H1 (cell line): ENCODE results near the gene POLA2. TPM values are rescaled to one million over a fixed set of nuclear protein-coding genes. Genes with fewer than 3 reads are reported as not detected.

Experiments
- CTCF ChIA-PET: fragments of 300-600 bp; sonication (Branson Sonifier 250); formaldehyde crosslinking; loops from one replicate; lab custom pipeline; 2021; ENCODE audit not compliant: partially characterized antibody; lab: Charles Lee
- POLR2A ChIA-PET: fragments of 300-600 bp; sonication (Branson Sonifier 250); formaldehyde crosslinking; loops from one replicate; lab custom pipeline; 2021; ENCODE audit warnings: inconsistent platforms; ENCODE audit not compliant: partially characterized antibody; lab: Charles Lee
- DNase-seq, 2 experiments: peaks; one replicate each; pipeline versions ENCODE4 v3.0.0 to v3.0.0-alpha.2; 2010 to 2022; ENCODE audit warnings: low spot score in 2 of 2, low read depth in 1 of 2, mixed read lengths in 1 of 2
- FAIRE-seq: peaks from 2 replicates; lab custom pipeline; 2011; peaks lifted over from hg19 to GRCh38; lab: Jason Lieb, UNC
- H2AFZ ChIP-seq: 2 replicates; pipeline ENCODE4 v1.8.1; 2012; ENCODE audit warnings: low read length, inconsistent platforms
- H2AK5ac ChIP-seq: 2 replicates; pipeline ENCODE4 v1.6.1; 2013; ENCODE audit warnings: low read depth, low read length
- H2BK120ac ChIP-seq: replicated peaks from 2 replicates; pipeline ENCODE3; 2013; ENCODE audit warnings: low read depth, low read length, inconsistent platforms
- H2BK12ac ChIP-seq: 2 replicates; pipeline ENCODE4 v1.6.1; 2013; ENCODE audit warnings: low read depth, low read length
- H2BK15ac ChIP-seq: 2 replicates; pipeline ENCODE4 v1.6.1; 2013; ENCODE audit warnings: low read length
- H2BK20ac ChIP-seq: 2 replicates; pipeline ENCODE4 v1.6.1; 2013; ENCODE audit warnings: low read length
- H2BK5ac ChIP-seq: 2 replicates; pipeline ENCODE4 v1.6.1; 2013; ENCODE audit warnings: low read depth, low read length
- H3K14ac ChIP-seq: 2 replicates; pipeline ENCODE4 v1.6.1; 2013; ENCODE audit warnings: inconsistent platforms; ENCODE audit not compliant: insufficient read length
- H3K18ac ChIP-seq: 2 replicates; pipeline ENCODE4 v1.6.1; 2013; ENCODE audit warnings: low read length; ENCODE audit errors: extremely low read depth
- H3K23ac ChIP-seq: 2 replicates; pipeline ENCODE4 v1.6.1; 2013; ENCODE audit warnings: inconsistent platforms; ENCODE audit not compliant: insufficient read length
- H3K23me2 ChIP-seq: 2 replicates; pipeline ENCODE4 v1.6.1; 2013; ENCODE audit warnings: low read depth, low read length
- H3K27ac ChIP-seq: 2 replicates; pipeline ENCODE4 v1.6.1; 2011; ENCODE audit warnings: low read depth, low read length, inconsistent platforms
- H3K27me3 ChIP-seq, 4 experiments: replicated peaks in 1 of 4; 1 replicate in 1 of 4; 2 replicates in 3 of 4; pipeline versions ENCODE4 v1.6.1 to v1.8.1; 2011 to 2013; ENCODE audit warnings: low read length in 3 of 4, mild to moderate bottlenecking in 3 of 4, inconsistent platforms in 2 of 4, mixed read lengths in 2 of 4, moderate library complexity in 1 of 4; ENCODE audit not compliant: control insufficient read depth in 3 of 4, insufficient read depth in 3 of 4; ENCODE audit errors: extremely low read depth in 1 of 4
- H3K36me3 ChIP-seq, 4 experiments: 2 replicates each; pipeline versions ENCODE4 v1.6.1 to v1.8.1; 2011 to 2013; ENCODE audit warnings: mild to moderate bottlenecking in 4 of 4, low read length in 3 of 4, moderate library complexity in 2 of 4, control low read depth in 1 of 4, inconsistent platforms in 1 of 4; ENCODE audit not compliant: insufficient read depth in 4 of 4, control insufficient read depth in 2 of 4
- H3K4ac ChIP-seq: replicated peaks from 2 replicates; pipeline ENCODE3; 2013; ENCODE audit warnings: low read length, low read depth, mixed read lengths, inconsistent platforms; ENCODE audit not compliant: insufficient read length
- H3K4me1 ChIP-seq, 4 experiments: replicated peaks in 1 of 4; 1 replicate in 1 of 4; 2 replicates in 3 of 4; pipeline versions ENCODE4 v1.6.1 to v1.8.1; 2011 to 2013; ENCODE audit warnings: low read length in 3 of 4, inconsistent platforms in 2 of 4, mixed read lengths in 1 of 4; ENCODE audit not compliant: insufficient read depth in 4 of 4, control insufficient read depth in 3 of 4
- H3K4me2 ChIP-seq, 2 experiments: 2 replicates each; pipeline versions ENCODE4 v1.6.1 to v1.8.1; 2011 to 2013; ENCODE audit warnings: low read depth in 2 of 2, low read length in 2 of 2, control low read depth in 1 of 2, inconsistent platforms in 1 of 2, mild to moderate bottlenecking in 1 of 2; ENCODE audit not compliant: insufficient read depth in 1 of 2
- H3K4me3 ChIP-seq, 4 experiments: fragments of 200-600, 300-600 bp in 1 of 4; sonication (generic), shearing (Covaris generic), sonication (Bioruptor Twin) in 1 of 4; 2 replicates each; pipeline versions ENCODE4 v1.5.1 to v1.8.1; 2011 to 2016; ENCODE audit warnings: low read length in 4 of 4, low read depth in 3 of 4, control low read depth in 2 of 4, inconsistent platforms in 2 of 4, mild to moderate bottlenecking in 2 of 4, mixed read lengths in 1 of 4, moderate library complexity in 1 of 4; ENCODE audit not compliant: insufficient read depth in 2 of 4; ENCODE audit errors: extremely low read depth in 1 of 4
- H3K56ac ChIP-seq: replicated peaks from 2 replicates; pipeline ENCODE3; 2013; ENCODE audit warnings: low read depth, mild to moderate bottlenecking, mixed read lengths, low read length, inconsistent platforms; ENCODE audit not compliant: insufficient read length
- H3K79me1 ChIP-seq: 2 replicates; pipeline ENCODE4 v1.6.1; 2013; ENCODE audit warnings: low read depth, low read length, control low read depth
- H3K79me2 ChIP-seq, 2 experiments: 2 replicates each; pipeline versions ENCODE4 v1.6.1 to v1.8.1; 2012 to 2013; ENCODE audit warnings: low read length in 2 of 2, mild to moderate bottlenecking in 2 of 2, inconsistent platforms in 1 of 2; ENCODE audit not compliant: insufficient read depth in 2 of 2, control insufficient read depth in 1 of 2
- H3K9ac ChIP-seq, 4 experiments: replicated peaks in 1 of 4; 1 replicate in 1 of 4; 2 replicates in 3 of 4; pipeline versions ENCODE4 v1.6.1 to v1.8.1; 2011 to 2013; ENCODE audit warnings: low read depth in 3 of 4, low read length in 3 of 4, control low read depth in 2 of 4, mild to moderate bottlenecking in 2 of 4, moderate library complexity in 2 of 4, inconsistent platforms in 1 of 4; ENCODE audit errors: extremely low read depth in 1 of 4
- H3K9me3 ChIP-seq, 2 experiments: 2 replicates each; pipeline versions ENCODE4 v1.6.1 to v1.8.1; 2012 to 2013; ENCODE audit warnings: mild to moderate bottlenecking in 2 of 2, moderate library complexity in 2 of 2, control low read depth in 1 of 2, inconsistent platforms in 1 of 2, low read depth in 1 of 2, low read length in 1 of 2, mixed read lengths in 1 of 2; ENCODE audit not compliant: insufficient read depth in 2 of 2
- H4K20me1 ChIP-seq, 2 experiments: replicated peaks in 1 of 2; 2 replicates each; pipeline versions ENCODE3 to v1.8.1; 2011 to 2013; ENCODE audit warnings: inconsistent platforms in 2 of 2, low read length in 2 of 2, mild to moderate bottlenecking in 1 of 2; ENCODE audit not compliant: insufficient read depth in 2 of 2, control insufficient read depth in 1 of 2
- H4K5ac ChIP-seq: 2 replicates; pipeline ENCODE4 v1.6.1; 2013; ENCODE audit warnings: low read length, low read depth, mixed read lengths, inconsistent platforms; ENCODE audit not compliant: insufficient read length
- H4K8ac ChIP-seq: 2 replicates; pipeline ENCODE4 v1.8.0; 2013; ENCODE audit warnings: mild to moderate bottlenecking, moderate library complexity, low read length, inconsistent platforms; ENCODE audit not compliant: insufficient read depth; ENCODE audit errors: extremely low read depth
- H4K91ac ChIP-seq: replicated peaks from 2 replicates; pipeline ENCODE3; 2013; ENCODE audit warnings: low read length, mixed read lengths, inconsistent platforms; ENCODE audit not compliant: insufficient read length
- CHD1 ChIP-seq: IDR thresholded peaks from 2 replicates; pipeline ENCODE4 v1.6.1; 2012; ENCODE audit warnings: low read depth, low read length, improper control_type of control experiment
- EGR1 ChIP-seq: IDR thresholded peaks from 2 replicates; pipeline ENCODE4 v1.6.1; 2011; ENCODE audit warnings: low read depth, low read length, borderline replicate concordance
- GTF2F1 ChIP-seq: IDR thresholded peaks from 2 replicates; pipeline ENCODE4 v1.6.1; 2012; ENCODE audit warnings: low read depth, low read length, improper control_type of control experiment, borderline replicate concordance
- HDAC2 ChIP-seq, 2 experiments: fragments of 300-600 bp in 1 of 2; sonication (generic) in 1 of 2; IDR thresholded peaks; 2 replicates each; pipeline ENCODE4 v1.6.1; 2011 to 2012; ENCODE audit warnings: low read depth in 2 of 2, low read length in 2 of 2, mild to moderate bottlenecking in 2 of 2, moderate library complexity in 2 of 2, borderline replicate concordance in 1 of 2, inconsistent platforms in 1 of 2
- KDM5A ChIP-seq: fragments of 200-600 bp; IDR thresholded peaks from 2 replicates; pipeline ENCODE4 v1.7.1; 2012; ENCODE audit warnings: mild to moderate bottlenecking, low read length, inconsistent platforms, mixed read lengths
- NANOG ChIP-seq: IDR thresholded peaks from 2 replicates; pipeline ENCODE4 v1.6.1; 2011; ENCODE audit warnings: low read length, low read depth, mild to moderate bottlenecking, inconsistent platforms; ENCODE audit not compliant: insufficient read depth, poor library complexity, severe bottlenecking
- POU5F1 ChIP-seq: IDR thresholded peaks from 2 replicates; pipeline ENCODE4 v1.6.1; 2011; ENCODE audit warnings: low read depth, mild to moderate bottlenecking, low read length, moderate library complexity
- RFX5 ChIP-seq: IDR thresholded peaks from 2 replicates; pipeline ENCODE4 v1.6.1; 2011; ENCODE audit warnings: low read depth, low read length, improper control_type of control experiment, borderline replicate concordance
- SAP30 ChIP-seq: fragments of 300-600 bp; sonication (generic); IDR thresholded peaks from 2 replicates; pipeline ENCODE4 v1.7.1; 2012; ENCODE audit warnings: low read length, moderate library complexity, mild to moderate bottlenecking, inconsistent platforms; ENCODE audit not compliant: insufficient read depth, insufficient replicate concordance
- SIX5 ChIP-seq: IDR thresholded peaks from 2 replicates; pipeline ENCODE4 v1.6.1; 2011; ENCODE audit warnings: mild to moderate bottlenecking, low read depth, low read length
- TAF1 ChIP-seq: IDR thresholded peaks from 2 replicates; pipeline ENCODE4 v1.6.1; 2011; ENCODE audit warnings: mild to moderate bottlenecking, low read depth, low read length
- TBP ChIP-seq: IDR thresholded peaks from 2 replicates; pipeline ENCODE4 v1.6.1; 2011; ENCODE audit warnings: low read depth, low read length, improper control_type of control experiment
- WGBS, 2 experiments: shearing (Covaris generic) in 1 of 2; methylation state at CpG; one replicate each; pipeline versions ENCODE4 v1.1.6 to v1.1.7; 2013 to 2015; ENCODE audit warnings: low lambda C conversion rate in 2 of 2, mixed read lengths in 2 of 2, inconsistent platforms in 1 of 2, low coverage in 1 of 2, missing lambda C conversion rate in 1 of 2; ENCODE audit not compliant: insufficient replicate concordance in 2 of 2, insufficient coverage in 1 of 2, insufficient read length in 1 of 2; ENCODE audit errors: extremely low coverage in 1 of 2, missing lambda C conversion rate in 1 of 2; 5-methylcytosine and 5-hydroxymethylcytosine counted together
- polyA plus RNA-seq, 7 experiments: library from polyadenylated mRNA; depleted of rRNA in 3 of 7; stranded (reverse) in 5 of 7; unstranded in 2 of 7; fragments of >200 nt in 5 of 7; fragments of 200-250 nt in 2 of 7; gene quantifications; 1 replicate in 5 of 7; 2 replicates in 1 of 7; 4 replicates in 1 of 7; pipeline versions ENCODE4 v1.2.1 to v1.2.3, GENCODE V29; 2011 to 2013; ENCODE audit warnings: missing spikeins in 2 of 7, mixed read lengths in 2 of 7
- total RNA-seq: library from RNA; stranded (reverse); fragmentation: NEBNext Ultra II Directional; extraction: Animal tissue kit (Norgen Biotek cat#: 25700); gene quantifications from 2 replicates; pipeline ENCODE4 v1.2.1, GENCODE V29; 2021

POLA2 gene
- total and polyA plus RNA-seq, 2 of the 8 experiments (the other 6 are each of a cell fraction or from before 2014, with no cell fraction given) = 31.2 to 55.9 TPM

DNA sequence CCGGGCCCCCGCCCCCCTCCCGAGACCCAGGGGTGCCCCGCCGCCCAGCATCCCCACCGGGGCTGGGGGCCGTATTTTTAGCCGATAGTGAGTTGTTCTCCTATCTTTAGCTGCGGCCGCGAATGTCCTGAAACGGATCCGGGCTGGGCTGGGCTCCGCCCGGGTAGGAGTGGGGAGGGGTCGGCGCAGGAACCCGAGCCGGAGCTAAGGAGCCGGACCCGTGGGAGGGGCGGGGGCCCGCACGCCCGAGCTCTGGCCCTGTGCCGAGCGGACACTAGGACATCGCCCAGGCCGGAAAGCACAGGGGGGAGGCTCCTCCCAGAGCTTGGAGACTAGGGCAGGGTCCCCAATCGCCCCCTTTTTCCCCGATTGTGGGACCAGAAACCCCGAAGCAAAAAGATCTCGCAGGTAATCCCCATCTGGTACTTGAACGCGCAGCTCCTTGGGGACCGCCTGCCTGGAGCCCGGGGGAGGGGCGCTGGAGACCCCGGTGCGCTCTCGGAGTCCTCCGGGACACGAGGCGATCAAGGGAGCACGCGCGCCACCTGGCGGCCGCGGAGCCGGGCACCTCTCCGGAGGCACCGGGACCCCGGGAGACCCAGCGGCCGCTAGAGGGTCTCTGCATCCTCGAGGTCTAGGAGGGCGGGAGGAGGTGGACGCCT lies 53.6 kb downstream of the POLA2 start:
- WGBS, 2 experiments = 1% methylated on average over 42 of the region's 59 CpGs; no CpG with 5 or more reads in 1 of the 2 experiments
- peaks cover 0 to 16% of the 10 kb centered on the region in 2 experiments; a peak in 2 of 4 replicates for H3K79me2 ChIP-seq
- no peak for TF ChIP-seq RFX5
- no peak for TF ChIP-seq POU5F1
- no peak for TF ChIP-seq SAP30
- no peak for TF ChIP-seq TAF1
- TF ChIP-seq NANOG = no peak
- no peak for TF ChIP-seq TBP
- no peak for TF ChIP-seq KDM5A
- no peak; the same call in 1 of the 2 replicates for TF ChIP-seq GTF2F1
- no peak for TF ChIP-seq SIX5
- TF ChIP-seq EGR1 = no peak
- TF ChIP-seq HDAC2 (IDR thresholded peaks at IDR 0.05; ENCODE audit: borderline replicate concordance in 1 of 2, low read depth in 2 of 2, low read length in 2 of 2) = no peak
- TF ChIP-seq CHD1 = no peak

More for the DNA sequence above, 53.6 kb downstream of the POLA2 start:
- Histone ChIP-seq H4K8ac (no peak overlapping the region; the same call in 1 of the 2 replicates), H3K4me1 (peaks cover 0 to 15% (median 11%) of the 10 kb centered on the region in 4 experiments; a peak in 6 of 7 replicates), H4K5ac (no peak overlapping the region), H3K23me2 (peaks cover 7% of the 10 kb centered on the region; the same call in 1 of the 2 replicates), H2BK120ac (no peak overlapping the region), H3K18ac (peak overlapping the region; percentile 48), H2BK12ac (no peak overlapping the region), H2BK15ac (no peak overlapping the region), H3K79me1 (peaks cover 5% of the 10 kb centered on the region; the same call in 1 of the 2 replicates), H3K36me3 (no peaks in the 10 kb centered on the region), H2BK20ac (no peak overlapping the region), H3K27ac (no peak overlapping the region; the same call in 1 of the 2 replicates), H3K23ac (no peak overlapping the region), H3K9ac (peak overlapping the region in 2 of 4 experiments; percentile 43 to 65; a peak in 4 of 7 replicates), H3K56ac (peak overlapping the region; percentile 25), H4K91ac (no peak overlapping the region), H3K4ac (no peak overlapping the region), H2AFZ (no peak overlapping the region), H3K4me2 (peak overlapping the region; percentile 78 to 79), H4K20me1 (peaks cover 4 to 16% of the 10 kb centered on the region in 2 experiments), H3K9me3 (no peaks in the 10 kb centered on the region), H3K4me3 (peak overlapping the region; percentile 34 to 84 (median 68)), H3K27me3 (peaks cover 0 to 15% (median 10%) of the 10 kb centered on the region in 4 experiments; a peak in 5 of 7 replicates), H2AK5ac (no peak overlapping the region), H2BK5ac (peak overlapping the region; percentile 35; the same call in 1 of the 2 replicates), H3K14ac (no peak overlapping the region)
- FAIRE-seq (no peak), DNase-seq (peak; percentile 76 to 99)
- POLR2A ChIA-PET = interaction anchor here (0.5 to 14.1 kb wide), 23 partner anchors 12 to 1505 kb away, joined by 3 to 208 read pairs (median 3); partner anchors contain the start of genes CAPN1, DPF2, FAU and MRPL49
- CTCF ChIA-PET = interaction anchor here (0.6 to 52.8 kb wide), 24 partner anchors 16 to 290 kb away, joined by 3 to 1179 read pairs (median 4); partner anchors contain the start of gene DPF2
